ENCODE results near the gene SDCBP2.

GRCh38 chr20:1332749-1333300, 3.9 kb upstream of the SDCBP2 start:
- TF ChIP-seq POLR2A (IDR thresholded peaks at IDR 0.05) = no peak
- no peak for TF ChIP-seq CTCF (IDR thresholded peaks at IDR 0.05)

All from uterus (tissue), 2 donors.